GM12864 (cell line): ENCODE data around the gene CAMK2B.

Experiments
- DNase-seq: peaks from one replicate; pipeline ENCODE4 v3.0.0-alpha.2; 2011; ENCODE audit warnings: low read depth
- H3K4me3 ChIP-seq: 2 replicates; pipeline ENCODE4 v1.5.1; 2011; ENCODE audit warnings: mild to moderate bottlenecking, low read depth, low read length, control low read depth
- TF ChIP-seq, protein P1 (sequence below): IDR thresholded peaks from 2 replicates; pipeline ENCODE4 v1.5.1; 2011; ENCODE audit warnings: low read depth, mild to moderate bottlenecking, moderate library complexity, low read length, control low read depth, inconsistent platforms; ENCODE audit errors: missing control alignments

Gene CAMK2B

GRCh38 chr7:44262031-44262430, 63.4 kb downstream of the CAMK2B start:
- H3K4me3 ChIP-seq: no peak overlapping the region
- DNase-seq: no peak
- TF ChIP-seq, protein P1, sequence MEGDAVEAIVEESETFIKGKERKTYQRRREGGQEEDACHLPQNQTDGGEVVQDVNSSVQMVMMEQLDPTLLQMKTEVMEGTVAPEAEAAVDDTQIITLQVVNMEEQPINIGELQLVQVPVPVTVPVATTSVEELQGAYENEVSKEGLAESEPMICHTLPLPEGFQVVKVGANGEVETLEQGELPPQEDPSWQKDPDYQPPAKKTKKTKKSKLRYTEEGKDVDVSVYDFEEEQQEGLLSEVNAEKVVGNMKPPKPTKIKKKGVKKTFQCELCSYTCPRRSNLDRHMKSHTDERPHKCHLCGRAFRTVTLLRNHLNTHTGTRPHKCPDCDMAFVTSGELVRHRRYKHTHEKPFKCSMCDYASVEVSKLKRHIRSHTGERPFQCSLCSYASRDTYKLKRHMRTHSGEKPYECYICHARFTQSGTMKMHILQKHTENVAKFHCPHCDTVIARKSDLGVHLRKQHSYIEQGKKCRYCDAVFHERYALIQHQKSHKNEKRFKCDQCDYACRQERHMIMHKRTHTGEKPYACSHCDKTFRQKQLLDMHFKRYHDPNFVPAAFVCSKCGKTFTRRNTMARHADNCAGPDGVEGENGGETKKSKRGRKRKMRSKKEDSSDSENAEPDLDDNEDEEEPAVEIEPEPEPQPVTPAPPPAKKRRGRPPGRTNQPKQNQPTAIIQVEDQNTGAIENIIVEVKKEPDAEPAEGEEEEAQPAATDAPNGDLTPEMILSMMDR: no peak

- TF ChIP-seq, protein P1: no peak
- no peak for DNase-seq
- H3K4me3 ChIP-seq: no peak overlapping the region
Measured at GRCh38 chr7:44261240-44261639, 64.2 kb downstream of the CAMK2B start.

- H3K4me3 ChIP-seq: no peak overlapping the region
- DNase-seq: no peak
- TF ChIP-seq, protein P1: no peak
Measured at GRCh38 chr7:44259547-44260457, 65.6 kb downstream of the CAMK2B start.

DNA sequence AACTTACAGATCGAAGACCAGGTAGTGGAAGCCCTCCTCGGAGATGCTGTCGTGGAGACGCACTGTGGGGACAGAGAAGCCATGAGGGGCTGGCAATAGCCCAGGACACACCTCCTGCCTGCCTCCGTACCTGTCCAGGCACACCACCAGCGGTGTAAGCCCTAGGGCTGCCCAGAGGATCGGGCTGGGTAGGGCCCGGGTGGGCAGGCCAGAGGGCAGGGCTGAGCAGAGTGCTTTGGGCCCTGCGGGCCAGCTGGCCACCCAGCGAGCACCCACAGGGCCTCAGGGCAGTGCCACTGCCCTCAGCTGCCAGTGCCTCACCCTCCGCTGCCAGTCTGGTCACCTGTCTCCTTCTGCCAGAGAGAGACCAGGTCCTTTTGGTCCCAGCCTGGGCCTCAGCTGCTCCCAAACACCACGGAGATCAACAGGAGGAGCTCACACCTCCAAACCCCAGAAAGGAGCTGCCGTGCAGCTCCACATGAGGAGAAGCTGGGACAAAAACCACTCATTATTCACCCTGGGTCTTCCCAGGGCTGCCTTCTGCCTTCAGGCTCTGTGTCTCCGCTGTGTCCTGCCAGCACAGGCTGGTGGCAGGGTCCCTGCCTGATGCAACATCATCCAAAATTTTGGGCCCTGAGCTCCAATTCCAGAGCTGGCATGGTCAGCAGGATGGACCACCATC, 66.4 kb downstream of the CAMK2B start:
- no peak for DNase-seq
- no peak overlapping the region for H3K4me3 ChIP-seq
- TF ChIP-seq, protein P1: no peak

DNA sequence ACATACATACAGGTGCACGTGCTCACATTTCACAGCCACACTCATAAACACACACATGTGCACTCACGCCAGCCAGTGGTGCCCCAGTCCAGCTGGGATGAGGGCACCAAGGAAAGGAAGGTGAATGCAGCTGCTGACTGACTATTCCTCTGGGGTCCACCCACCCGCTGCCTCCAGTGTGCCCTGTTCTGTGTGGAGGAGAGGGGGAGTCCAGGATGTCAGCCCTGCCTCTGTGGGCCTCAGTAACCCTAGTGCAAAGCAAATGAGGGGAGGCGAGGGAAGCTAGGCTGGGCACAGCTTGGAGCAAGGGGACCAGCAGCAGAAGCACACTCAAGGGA, 67.0 kb downstream of the CAMK2B start:
- H3K4me3 ChIP-seq: no peak overlapping the region
- TF ChIP-seq, protein P1: no peak
- DNase-seq: no peak

- H3K4me3 ChIP-seq: no peak overlapping the region
- TF ChIP-seq, protein P1: no peak
- peak; percentile 88 for DNase-seq
Measured at GRCh38 chr7:44257618-44258422, 67.6 kb downstream of the CAMK2B start.
